HG03575 (cell line): Measurements from ENCODE around the gene ALDH7A1.
"Not testable (repeated sequence)": the region's sequence is repeated elsewhere in the genome, so short reads cannot be mapped to it uniquely, and the experiment has no call there.

Source experiments
- ATAC-seq: cut with Tn5 transposase; IDR thresholded peaks from one replicate; pipeline ENCODE4 v1.9.1; 2021; ENCODE audit not compliant: unreplicated experiment, insufficient number of reproducible peaks, low FRiP score; ENCODE audit errors: extremely low read depth

Gene ALDH7A1

DNA sequence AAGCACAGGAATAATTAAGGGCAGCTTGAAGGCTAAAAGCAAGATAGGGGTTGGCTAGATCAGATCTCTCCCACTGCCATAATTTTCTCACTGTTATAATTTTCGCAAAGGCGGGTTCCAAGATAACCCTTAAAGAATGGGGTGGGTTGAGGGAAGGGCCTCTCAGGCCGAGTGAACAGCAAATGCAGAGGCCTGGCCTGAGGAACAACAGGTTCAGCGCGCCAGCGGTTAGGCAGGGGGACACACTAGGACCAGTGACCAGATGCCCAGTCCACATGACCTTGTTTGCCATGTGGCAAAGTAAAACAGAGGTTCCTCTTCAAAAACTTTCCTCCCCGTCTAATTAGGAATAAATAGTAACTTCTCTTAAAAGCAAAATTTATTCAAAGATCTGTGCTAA, 4.5 kb upstream of the ALDH7A1 start:
- ATAC-seq: no peak

DNA sequence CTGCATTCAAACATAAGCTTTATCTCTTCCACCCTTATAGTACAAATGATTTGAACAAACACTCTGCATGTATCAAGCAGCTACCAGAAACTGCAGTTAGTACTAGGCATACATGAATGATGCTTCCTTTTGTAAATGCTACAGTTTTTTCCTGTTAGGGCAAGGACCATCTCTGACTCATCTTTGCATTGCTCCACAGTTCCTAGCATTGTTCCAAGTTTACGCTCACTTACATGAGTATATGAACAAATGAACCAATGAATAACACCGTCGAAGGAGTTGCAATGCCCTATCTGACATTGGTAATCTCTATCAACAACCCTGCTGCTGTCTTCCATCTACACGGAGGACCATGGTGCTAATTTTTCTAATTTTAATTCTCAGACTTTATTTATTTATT, 2.1 kb upstream of the ALDH7A1 start:
- ATAC-seq: no peak

DNA sequence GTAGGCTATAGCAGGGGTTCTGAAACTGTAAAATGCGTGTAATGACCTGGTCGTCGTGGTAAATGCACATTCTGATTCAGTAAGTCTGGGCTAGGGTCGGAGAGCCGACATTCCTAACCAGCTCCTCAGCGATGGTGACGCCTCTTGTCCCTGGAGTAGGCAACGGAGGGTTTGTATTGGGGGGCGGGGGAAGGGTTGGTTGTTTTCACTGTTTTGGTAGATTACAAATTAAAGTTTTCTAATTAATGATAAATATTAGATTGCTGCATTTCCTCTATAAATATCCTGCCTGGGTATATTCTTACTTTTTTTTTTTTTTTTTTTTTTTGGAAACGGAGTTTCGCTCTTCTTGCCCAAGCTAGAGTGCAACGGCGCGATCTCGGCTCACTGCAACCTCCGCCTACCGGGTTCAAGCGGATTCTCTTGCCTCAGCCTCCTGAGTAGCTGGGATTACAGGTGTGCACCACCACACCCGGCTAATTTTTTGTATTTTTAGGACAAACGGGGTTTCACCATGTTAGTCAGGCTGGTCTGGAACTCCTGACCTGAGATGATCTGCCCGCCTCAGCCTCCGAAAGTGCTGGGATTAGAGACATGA, 566 bp upstream of the ALDH7A1 start:
- no peak for ATAC-seq

DNA sequence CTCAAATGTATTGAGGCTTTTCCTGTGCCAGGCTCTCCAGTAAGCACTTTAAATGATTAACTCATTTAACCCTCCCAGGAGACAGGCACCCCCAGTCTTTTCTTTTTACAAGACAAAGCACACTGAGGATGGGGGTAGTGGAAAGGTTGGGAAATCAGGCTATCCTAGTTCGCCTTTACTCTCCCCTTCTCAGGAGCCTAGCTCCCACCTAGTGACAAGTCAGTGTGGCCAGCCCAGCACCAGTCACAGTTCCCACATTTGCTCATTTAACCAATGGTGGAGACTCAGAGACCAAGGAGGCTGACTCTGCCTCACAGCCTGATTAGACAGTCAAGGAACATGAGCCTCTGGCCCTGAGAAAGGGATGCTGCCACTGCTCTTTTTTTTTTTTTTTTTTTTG, 3.5 kb downstream of the ALDH7A1 start:
- ATAC-seq: no peak

DNA sequence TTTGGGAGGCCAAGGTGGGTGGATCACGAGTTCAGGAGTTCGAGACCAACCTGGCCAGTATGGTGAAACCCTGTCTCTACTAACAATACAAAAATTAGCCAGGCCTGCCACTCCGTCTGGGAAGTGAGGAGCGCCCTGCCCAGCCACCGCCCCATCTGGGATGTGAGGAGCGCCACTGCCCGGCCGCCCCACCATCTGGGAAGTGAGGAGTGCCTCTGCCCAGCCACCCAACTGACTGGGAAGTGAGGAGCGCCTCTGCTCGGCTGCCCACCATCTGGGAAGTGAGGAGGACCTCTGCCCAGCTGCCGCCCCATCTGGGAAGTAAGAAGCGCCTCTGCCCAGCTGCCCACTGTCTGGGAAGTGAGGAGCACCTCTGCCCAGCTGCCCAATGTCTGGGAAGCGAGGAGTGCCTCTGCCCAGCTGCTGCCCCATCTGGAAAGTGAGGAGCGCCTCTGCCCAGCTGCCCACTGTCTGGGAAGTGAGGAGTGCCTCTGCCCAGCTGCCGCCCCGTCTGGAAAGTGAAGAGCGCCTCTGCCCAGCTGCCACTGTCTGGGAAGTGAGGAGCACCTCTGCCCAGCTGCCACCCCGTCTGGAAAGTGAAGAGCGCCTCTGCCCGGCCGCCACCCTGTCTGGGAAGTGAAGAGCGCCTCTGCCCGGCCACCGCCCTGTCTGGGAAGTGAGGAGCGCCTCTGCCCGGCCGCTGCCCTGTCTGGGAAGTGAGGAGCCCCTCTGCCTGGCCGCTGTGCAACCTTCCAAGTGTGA, 5.3 kb downstream of the ALDH7A1 start:
- ATAC-seq: no peak

DNA sequence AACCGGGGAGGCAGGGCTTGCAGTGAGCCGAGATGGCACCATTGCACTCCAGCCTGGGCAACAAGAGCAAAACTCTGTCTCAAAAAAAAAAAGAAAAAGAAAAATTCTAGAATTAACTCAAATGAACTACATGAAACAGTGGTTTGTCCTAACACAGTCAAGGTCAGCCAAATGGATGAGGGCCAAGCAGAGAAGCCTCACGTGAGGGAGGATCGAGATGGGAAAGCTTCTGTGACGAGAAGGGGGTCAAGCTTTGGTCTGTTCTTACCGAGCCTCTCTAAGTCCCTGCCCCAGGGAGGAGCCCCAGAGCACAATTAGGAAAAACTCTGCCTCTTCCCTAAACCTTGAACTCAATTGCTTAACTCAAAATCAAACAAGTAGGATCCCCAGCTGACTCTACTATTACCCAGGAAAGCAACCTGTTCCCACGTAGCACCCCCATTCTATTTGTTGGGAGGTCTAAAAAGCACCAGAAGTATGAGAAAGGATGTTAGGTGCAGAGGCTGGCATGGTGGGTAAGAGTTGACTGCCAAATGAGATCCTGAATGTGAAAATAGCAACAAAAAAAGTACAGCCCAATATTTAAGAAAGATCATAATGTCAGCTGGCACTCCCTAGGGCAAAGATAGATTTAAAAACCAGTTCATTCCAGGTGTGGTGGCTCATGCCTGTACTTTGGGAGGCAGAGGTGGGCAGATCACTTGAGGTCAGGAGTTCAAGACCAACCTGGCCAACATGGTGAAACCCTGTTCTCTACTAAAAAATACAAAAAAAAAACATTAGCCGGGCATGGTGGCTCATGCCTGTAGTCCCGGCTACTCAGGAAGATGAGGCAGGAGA, 7.2 kb downstream of the ALDH7A1 start:
- ATAC-seq: no peak

DNA sequence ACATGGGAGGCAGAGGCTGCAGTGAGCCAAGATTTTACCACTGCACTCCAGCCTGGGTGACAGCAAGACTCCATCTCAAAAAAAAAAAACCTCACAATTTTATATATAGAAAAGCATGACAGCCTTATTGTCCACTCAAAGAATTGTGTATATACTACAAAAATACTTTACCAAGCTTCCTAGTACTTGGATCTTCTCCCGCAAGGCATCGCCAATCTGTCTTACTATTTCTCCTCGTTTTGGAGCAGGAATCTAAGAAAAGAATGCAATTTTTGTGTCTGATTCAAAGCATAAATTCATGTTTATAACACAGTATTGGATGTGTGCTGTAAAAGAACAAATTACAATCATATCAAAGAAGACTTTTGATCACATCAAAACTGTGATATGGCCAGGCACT, 11.3 kb downstream of the ALDH7A1 start:
- no peak for ATAC-seq

DNA sequence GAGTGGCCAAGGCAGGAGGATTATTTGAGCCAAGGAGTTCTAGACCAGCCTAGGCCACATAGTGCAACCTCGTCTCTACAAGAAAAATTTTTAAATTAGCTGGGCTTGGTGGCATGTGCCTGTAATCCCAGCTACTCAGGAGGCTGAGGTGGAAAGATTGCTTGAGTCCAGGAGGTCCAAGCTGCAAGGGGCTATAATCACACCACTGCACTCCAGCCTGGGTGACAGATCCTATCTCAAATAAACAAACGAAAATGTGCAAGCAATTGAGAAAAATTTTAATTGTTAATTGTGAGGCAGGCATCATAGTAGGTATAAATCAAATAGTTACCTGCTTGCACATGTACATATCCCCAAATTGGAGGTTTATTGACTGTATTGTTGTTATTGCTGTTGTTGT, 15.3 kb downstream of the ALDH7A1 start:
- ATAC-seq: no peak

DNA sequence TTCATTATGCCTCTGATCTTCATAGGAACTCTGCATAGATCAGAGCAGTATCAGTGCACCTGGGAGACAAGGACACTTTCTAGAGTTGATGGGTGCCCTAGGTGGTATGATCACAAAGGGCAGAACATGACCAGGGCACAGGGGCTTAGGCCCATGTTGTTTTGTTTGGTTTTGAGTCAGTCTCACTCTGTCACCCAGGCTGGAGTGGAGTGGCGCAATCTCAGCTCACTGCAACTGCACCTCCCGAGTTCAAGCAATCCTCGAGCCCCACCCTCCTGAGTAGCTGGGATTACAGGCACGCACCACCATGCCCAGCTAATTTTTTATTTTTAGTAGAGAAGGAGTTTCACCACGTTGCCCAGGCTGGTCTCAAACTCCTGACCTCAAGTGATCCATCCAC, 17.6 kb downstream of the ALDH7A1 start:
- no peak for ATAC-seq

DNA sequence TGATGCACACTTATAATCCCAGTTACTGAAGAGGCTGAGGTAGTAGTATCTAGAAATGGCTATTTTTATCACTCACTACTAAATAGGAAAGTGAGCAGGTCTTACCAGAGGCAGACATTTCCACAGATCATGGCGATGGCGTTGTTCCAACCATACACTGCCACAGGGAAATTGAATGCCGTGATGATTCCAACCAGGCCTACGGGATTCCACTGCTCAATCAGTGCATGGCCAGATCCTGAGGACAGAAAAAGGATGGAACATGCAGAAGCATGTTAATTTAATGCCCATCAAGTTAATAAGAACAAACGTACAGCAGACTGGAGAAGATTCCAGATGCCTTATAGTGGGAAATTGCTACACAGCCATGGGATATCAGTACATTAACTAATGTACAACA, 18.0 kb downstream of the ALDH7A1 start:
- no peak for ATAC-seq

DNA sequence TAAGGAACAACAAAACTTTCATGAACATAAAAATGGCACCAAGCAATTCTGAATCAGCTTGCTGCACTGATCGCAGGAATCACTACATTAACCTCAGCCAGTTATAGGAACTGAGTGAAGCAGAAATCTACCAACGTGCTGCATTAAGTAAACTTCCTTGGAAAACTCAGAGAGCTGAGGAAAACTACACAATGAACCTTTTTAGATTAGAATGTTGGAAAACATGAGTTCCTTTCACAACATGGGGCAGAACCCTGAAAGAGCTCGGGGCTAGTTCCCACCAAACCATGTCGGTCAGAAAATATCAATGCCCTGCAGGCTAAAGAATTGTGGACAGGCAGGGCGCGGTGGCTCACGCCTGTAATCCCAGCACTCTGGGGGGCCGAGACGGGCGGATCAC, 19.4 kb downstream of the ALDH7A1 start:
- ATAC-seq: no peak

DNA sequence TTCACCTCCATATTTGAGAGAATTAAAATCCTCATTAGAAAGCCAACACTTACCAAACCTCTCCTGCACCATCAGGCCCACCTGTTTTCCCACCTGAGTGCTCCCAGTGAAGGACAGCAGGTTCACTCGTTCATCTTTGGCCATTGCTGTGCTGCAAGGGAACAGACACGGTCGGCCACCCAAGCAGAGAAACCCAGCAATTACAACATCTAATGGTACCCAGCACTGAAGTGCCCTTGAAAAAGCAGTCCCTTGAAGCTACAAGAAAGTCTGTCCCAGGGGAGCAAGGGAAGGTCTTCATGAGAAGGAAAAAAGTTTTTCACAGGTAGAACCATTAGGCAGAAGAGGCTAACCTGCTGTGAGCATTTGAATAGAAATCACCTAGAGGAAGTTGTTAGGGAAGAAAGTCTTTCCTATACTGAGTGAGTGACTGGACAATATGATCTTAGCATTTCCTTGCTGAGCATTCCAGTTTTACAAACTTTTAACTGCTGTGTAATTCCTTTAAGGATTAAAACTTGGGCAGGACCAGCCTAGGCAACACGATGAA, 26.7 kb downstream of the ALDH7A1 start:
- no peak for ATAC-seq

DNA sequence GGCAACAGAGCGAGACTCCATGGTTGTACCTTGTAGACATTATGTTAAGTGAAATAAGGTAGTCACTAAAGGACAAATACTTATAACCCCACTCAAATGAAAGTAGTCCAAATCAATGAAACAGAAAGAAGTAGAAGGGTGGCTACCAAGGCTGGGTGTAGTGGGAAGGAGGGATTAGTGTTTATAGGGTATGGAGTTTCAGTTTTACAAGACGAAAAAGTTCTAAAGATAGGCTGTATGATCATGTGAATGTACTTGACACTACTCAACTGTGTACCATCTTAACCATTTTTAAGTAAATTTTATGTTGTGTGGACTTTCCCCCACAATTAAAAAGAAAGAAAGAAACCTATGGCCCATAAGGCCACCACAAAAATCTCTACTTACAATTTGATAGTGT, 32.2 kb downstream of the ALDH7A1 start:
- ATAC-seq: peak; percentile 97

DNA sequence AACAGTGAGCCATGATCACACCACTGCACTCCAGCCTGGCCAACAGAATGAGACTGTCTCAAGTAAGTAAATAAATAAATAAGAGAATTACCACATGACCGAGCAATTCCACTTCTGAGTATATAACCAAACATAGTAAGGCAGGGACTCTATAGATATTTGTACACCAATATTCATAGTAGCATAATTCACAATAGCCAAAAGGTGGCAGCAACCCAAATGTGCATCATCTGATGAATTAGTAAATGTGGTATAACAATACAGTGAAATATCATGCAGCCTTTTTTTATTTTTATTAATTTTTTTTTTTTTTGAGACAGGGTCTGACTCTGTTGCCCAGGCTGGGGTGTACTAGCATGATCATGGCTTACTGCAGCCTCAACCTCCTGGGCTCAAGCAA, 33.1 kb downstream of the ALDH7A1 start:
- ATAC-seq: no peak

DNA sequence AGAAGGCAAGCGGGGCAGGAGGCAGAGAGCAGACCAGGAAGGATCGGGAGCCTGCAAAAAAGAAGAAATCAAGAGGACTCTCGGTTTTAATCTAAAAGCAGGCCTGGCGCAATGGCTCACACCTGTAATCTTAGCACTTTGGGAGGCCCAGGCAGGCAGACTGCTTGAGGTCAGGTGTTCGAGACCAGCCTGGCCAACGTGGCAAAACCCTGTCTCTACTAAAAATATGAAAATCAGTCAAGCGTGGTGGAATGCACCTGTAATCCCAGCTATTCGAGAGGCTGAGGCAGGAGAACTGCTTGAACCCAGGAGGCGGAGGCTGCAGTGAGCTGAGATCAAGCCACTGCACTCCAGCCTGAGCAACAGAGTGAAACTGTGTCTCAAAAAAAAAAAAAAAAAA, 39.9 kb downstream of the ALDH7A1 start:
- ATAC-seq: not testable (repeated sequence)

DNA sequence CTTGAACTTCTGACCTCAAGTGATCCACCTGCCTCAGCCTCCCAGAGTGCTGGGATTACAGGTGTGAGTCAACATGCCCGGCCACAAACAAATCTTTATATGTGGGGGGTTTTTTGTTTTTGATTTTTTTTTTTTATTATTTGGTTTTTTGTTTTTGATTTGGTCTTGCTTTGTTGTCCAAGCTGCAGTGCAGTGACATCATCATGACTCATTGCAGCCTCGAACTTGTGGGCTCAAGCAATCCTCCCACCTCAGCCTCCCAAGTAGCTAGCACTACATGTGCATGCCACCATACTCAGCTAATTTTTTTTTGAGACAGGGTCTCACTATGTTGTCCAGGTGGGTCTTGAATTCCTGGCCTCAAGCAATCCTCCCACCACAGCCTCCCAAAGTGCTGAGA, 42.4 kb downstream of the ALDH7A1 start:
- ATAC-seq: no peak

DNA sequence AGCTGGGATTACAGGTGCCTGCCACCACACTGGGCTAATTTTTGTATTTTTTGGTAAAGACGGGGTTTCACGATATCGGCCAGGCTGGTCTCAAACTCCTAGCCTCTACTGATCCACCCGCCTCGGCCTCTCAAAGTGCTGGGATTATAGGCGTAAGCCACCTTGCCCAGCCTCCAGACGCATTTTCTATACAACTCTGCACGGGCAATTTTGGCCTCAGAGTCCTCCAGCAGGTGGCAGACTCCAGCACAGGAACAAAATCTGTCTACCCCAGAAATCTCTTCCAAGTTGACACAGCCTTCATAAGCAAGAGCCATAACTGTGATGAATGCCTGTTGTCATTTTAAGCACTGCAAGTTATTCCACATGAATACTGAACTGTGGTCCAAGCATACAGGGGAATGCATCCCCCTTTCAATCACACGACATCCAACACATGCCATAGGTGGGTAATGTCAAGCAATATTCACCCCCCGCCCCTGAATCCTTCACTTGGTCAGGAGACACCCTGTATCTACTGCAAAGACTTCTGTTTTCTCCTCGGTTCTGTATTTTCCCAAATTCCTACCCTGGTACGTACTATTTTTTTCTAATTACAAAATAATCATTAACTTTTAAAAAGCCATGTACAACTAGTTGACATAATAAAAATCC, 50.8 kb downstream of the ALDH7A1 start:
- no peak for ATAC-seq

DNA sequence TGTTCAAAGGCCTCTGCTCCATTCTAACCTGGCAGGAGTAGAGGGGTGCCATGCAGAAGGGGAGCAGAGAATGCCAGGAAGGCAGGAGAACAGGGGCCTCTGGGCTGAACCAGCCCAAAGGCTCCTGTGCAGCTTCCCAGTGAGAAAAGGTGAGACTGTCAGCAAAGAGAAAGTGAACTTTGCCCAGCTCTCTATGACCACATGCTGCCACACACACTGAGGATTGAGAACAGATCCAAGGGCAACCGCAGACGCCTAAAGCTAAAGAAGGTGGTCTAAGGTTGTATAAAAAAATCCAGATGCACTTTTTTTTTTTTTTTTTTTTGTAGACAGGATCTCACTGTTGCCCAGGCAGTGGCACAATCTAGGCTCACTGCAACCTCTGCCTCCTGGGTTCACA, 51.4 kb downstream of the ALDH7A1 start:
- no peak for ATAC-seq

DNA sequence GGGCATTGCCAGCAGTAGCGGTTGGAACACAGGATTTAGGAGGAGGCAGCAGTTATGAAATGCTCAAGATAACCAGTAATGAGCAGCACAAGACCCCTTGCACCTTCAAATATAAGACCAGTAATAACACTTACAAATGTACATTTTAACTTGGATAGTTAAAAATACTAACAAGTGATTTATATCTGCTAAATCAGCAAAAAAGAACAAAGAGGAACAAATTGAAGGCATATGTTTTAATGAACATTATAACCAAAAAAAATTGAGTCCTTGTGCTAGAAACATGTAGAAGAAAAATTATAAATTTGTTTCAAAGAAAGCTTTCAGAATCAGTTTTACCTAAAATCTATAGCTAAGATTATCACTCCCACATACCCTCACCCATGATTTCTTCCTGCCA, 52.0 kb downstream of the ALDH7A1 start:
- ATAC-seq: no peak
